ENCODE results near the gene ATF1. TPM values are rescaled to one million over a fixed set of nuclear protein-coding genes. Genes with fewer than 3 reads are reported as not detected.

ATF1 gene
- total RNA-seq, 2 donors from 2014 or later, result 27.5 to 35.7 TPM

GRCh38 chr12:50786498-50787231 lies 22.8 kb downstream of the ATF1 start:
- Mint-ChIP-seq H3K9me3 (peaks cover 19% of the 10 kb centered on the region), H3K4me3 (no peak overlapping the region), H3K4me1 (no peaks in the 10 kb centered on the region), H3K27ac (no peak overlapping the region), H3K27me3 (ENCODE audit: insufficient read depth) (no peaks in the 10 kb centered on the region), H3K36me3 (ENCODE audit: low read depth) (peaks cover 41% of the 10 kb centered on the region)
- peaks cover 26% of the 10 kb centered on the region for H3K36me3 ChIP-seq (ENCODE audit: control insufficient read depth, insufficient read depth, low read length)
- H3K27me3 ChIP-seq (ENCODE audit: control insufficient read depth, insufficient read depth, low read length, poor library complexity, severe bottlenecking), result no peaks in the 10 kb centered on the region
- DNase-seq, result no peak
- H3K9ac ChIP-seq (ENCODE audit: extremely low read depth, low read length, poor library complexity, severe bottlenecking), result no peak overlapping the region
- no peaks in the 10 kb centered on the region for H3K4me1 ChIP-seq (ENCODE audit: control insufficient read depth, insufficient read depth, low read length)
- H3K4me3 ChIP-seq (ENCODE audit: low read length), result no peak overlapping the region
- H3K27ac ChIP-seq (ENCODE audit: low read depth, low read length), result no peak overlapping the region
- WGBS, 2 experiments (ENCODE audit: insufficient coverage in 1 of 2, insufficient read length in 1 of 2), result 98 to 100% methylated on average over 1 to 2 of the region's 3 CpGs
- no peak for TF ChIP-seq CTCF (conservative IDR thresholded peaks at IDR 0.05)
- peaks cover 19% of the 10 kb centered on the region for H3K9me3 ChIP-seq (ENCODE audit: control insufficient read depth, low read length)

- H3K36me3 ChIP-seq (ENCODE audit: control insufficient read depth, insufficient read depth, low read length), result peaks cover 22% of the 10 kb centered on the region
- H3K36me3 Mint-ChIP-seq (ENCODE audit: low read depth), result peaks cover 37% of the 10 kb centered on the region
- no peak for TF ChIP-seq CTCF (conservative IDR thresholded peaks at IDR 0.05)
- H3K9ac ChIP-seq (ENCODE audit: extremely low read depth, low read length, poor library complexity, severe bottlenecking), result no peak overlapping the region
- no peak for DNase-seq
- H3K27ac Mint-ChIP-seq, result no peak overlapping the region
- no peak overlapping the region for H3K4me3 ChIP-seq (ENCODE audit: low read length)
- H3K27me3 Mint-ChIP-seq (ENCODE audit: insufficient read depth), result no peaks in the 10 kb centered on the region
- no peaks in the 10 kb centered on the region for H3K27me3 ChIP-seq (ENCODE audit: control insufficient read depth, insufficient read depth, low read length, poor library complexity, severe bottlenecking)
- no peak overlapping the region for H3K27ac ChIP-seq (ENCODE audit: low read depth, low read length)
- no peaks in the 10 kb centered on the region for H3K4me1 Mint-ChIP-seq
- peaks cover 19% of the 10 kb centered on the region for H3K9me3 ChIP-seq (ENCODE audit: control insufficient read depth, low read length)
- peaks cover 19% of the 10 kb centered on the region for H3K9me3 Mint-ChIP-seq
- 94 to 97% methylated on average over 2 of the region's 2 CpGs for WGBS, 2 experiments (ENCODE audit: insufficient coverage in 1 of 2, insufficient read length in 1 of 2)
- H3K4me3 Mint-ChIP-seq, result no peak overlapping the region
- no peaks in the 10 kb centered on the region for H3K4me1 ChIP-seq (ENCODE audit: control insufficient read depth, insufficient read depth, low read length)
Measured at GRCh38 chr12:50787618-50788017, 23.7 kb downstream of the ATF1 start.

- peaks cover 19% of the 10 kb centered on the region for H3K9me3 ChIP-seq (ENCODE audit: control insufficient read depth, low read length)
- Mint-ChIP-seq H3K9me3 (peaks cover 19% of the 10 kb centered on the region), H3K27ac (no peak overlapping the region), H3K27me3 (ENCODE audit: insufficient read depth) (no peaks in the 10 kb centered on the region), H3K36me3 (ENCODE audit: low read depth) (peaks cover 37% of the 10 kb centered on the region), H3K4me1 (no peaks in the 10 kb centered on the region), H3K4me3 (no peak overlapping the region)
- H3K36me3 ChIP-seq (ENCODE audit: control insufficient read depth, insufficient read depth, low read length), result peaks cover 22% of the 10 kb centered on the region
- no peak overlapping the region for H3K9ac ChIP-seq (ENCODE audit: extremely low read depth, low read length, poor library complexity, severe bottlenecking)
- no peak overlapping the region for H3K4me3 ChIP-seq (ENCODE audit: low read length)
- no peak for TF ChIP-seq CTCF (conservative IDR thresholded peaks at IDR 0.05)
- no peaks in the 10 kb centered on the region for H3K27me3 ChIP-seq (ENCODE audit: control insufficient read depth, insufficient read depth, low read length, poor library complexity, severe bottlenecking)
- no peak overlapping the region for H3K27ac ChIP-seq (ENCODE audit: low read depth, low read length)
- no peak for DNase-seq
- 96 to 97% methylated on average over 3 of the region's 3 CpGs for WGBS, 2 experiments (ENCODE audit: insufficient coverage in 1 of 2, insufficient read length in 1 of 2)
- H3K4me1 ChIP-seq (ENCODE audit: control insufficient read depth, insufficient read depth, low read length), result no peaks in the 10 kb centered on the region
Measured at GRCh38 chr12:50788561-50788960, 24.7 kb downstream of the ATF1 start.

All from endodermal cell (in vitro differentiated cells).